Keratinocyte (primary cell): ENCODE data around the gene AFG3L2. TPM values are rescaled to one million over a fixed set of nuclear protein-coding genes. Genes with fewer than 3 reads are reported as not detected.

Source experiments
- DNase-seq: peaks from one replicate; pipeline ENCODE4 v3.0.0-alpha.2; 2011; ENCODE audit warnings: low read depth, missing footprints, low spot score
- FAIRE-seq: peaks from 2 replicates; lab custom pipeline; 2011; peaks lifted over from hg19 to GRCh38; lab: Jason Lieb, UNC
- H2AFZ ChIP-seq: 2 replicates; pipeline ENCODE4 v1.6.0; 2012; ENCODE audit warnings: low read length, control low read depth, inconsistent platforms; ENCODE audit not compliant: control insufficient read depth
- H3K27ac ChIP-seq: 2 replicates; pipeline ENCODE4 v1.5.1; 2011; ENCODE audit warnings: low read length; ENCODE audit not compliant: control insufficient read depth, insufficient read depth
- H3K27me3 ChIP-seq: 3 replicates; pipeline ENCODE4 v1.6.0; 2011; ENCODE audit warnings: low read length; ENCODE audit not compliant: control insufficient read depth, insufficient read depth; ENCODE audit errors: extremely low read depth
- H3K36me3 ChIP-seq, 2 experiments: 2 replicates in 1 of 2; 3 replicates in 1 of 2; pipeline ENCODE4 v1.5.1; 2011; ENCODE audit warnings: low read length in 2 of 2, mild to moderate bottlenecking in 1 of 2; ENCODE audit not compliant: control insufficient read depth in 2 of 2, insufficient read depth in 2 of 2; ENCODE audit errors: extremely low read depth in 1 of 2
- H3K4me1 ChIP-seq: 3 replicates; pipeline ENCODE4 v1.5.1; 2011; ENCODE audit warnings: low read length; ENCODE audit not compliant: control insufficient read depth, insufficient read depth; ENCODE audit errors: extremely low read depth
- H3K4me2 ChIP-seq: 3 replicates; pipeline ENCODE4 v1.6.0; 2011; ENCODE audit warnings: low read depth, low read length; ENCODE audit not compliant: control insufficient read depth, insufficient read depth; ENCODE audit errors: extremely low read depth
- H3K4me3 ChIP-seq, 3 experiments: fragments of 200-600 bp in 1 of 3; sonication (generic) in 1 of 3; 2 replicates in 2 of 3; 3 replicates in 1 of 3; pipeline ENCODE4 v1.5.1; 2011 to 2016; ENCODE audit warnings: low read length in 3 of 3, mild to moderate bottlenecking in 3 of 3, control low read depth in 2 of 3, inconsistent platforms in 1 of 3, low read depth in 1 of 3, mixed read lengths in 1 of 3, mixed run types in 1 of 3, moderate library complexity in 1 of 3; ENCODE audit not compliant: control insufficient read depth in 2 of 3, insufficient read depth in 2 of 3; ENCODE audit errors: extremely low read depth in 1 of 3
- H3K79me2 ChIP-seq: 2 replicates; pipeline ENCODE4 v1.6.0; 2012; ENCODE audit warnings: low read length; ENCODE audit not compliant: control insufficient read depth, insufficient read depth
- H3K9ac ChIP-seq: 3 replicates; pipeline ENCODE4 v1.6.0; 2011; ENCODE audit warnings: low read length; ENCODE audit not compliant: control insufficient read depth, insufficient read depth; ENCODE audit errors: extremely low read depth
- H3K9me1 ChIP-seq: 3 replicates; pipeline ENCODE4 v1.6.0; 2011; ENCODE audit warnings: low read length; ENCODE audit not compliant: control insufficient read depth, insufficient read depth; ENCODE audit errors: extremely low read depth
- H3K9me3 ChIP-seq: 2 replicates; pipeline ENCODE4 v1.5.1; 2012; ENCODE audit warnings: low read depth, low read length; ENCODE audit not compliant: control insufficient read depth
- H4K20me1 ChIP-seq: 3 replicates; pipeline ENCODE4 v1.6.0; 2011; ENCODE audit warnings: low read length; ENCODE audit not compliant: control insufficient read depth, insufficient read depth; ENCODE audit errors: extremely low read depth
- EZH2 ChIP-seq: IDR thresholded peaks from one replicate; pipeline ENCODE4 v1.6.1; 2012; ENCODE audit warnings: inconsistent platforms, mild to moderate bottlenecking, low read length, moderate library complexity
- dilution Hi-C: fragments of 300-500 bp; cut with MboI; formaldehyde crosslinking; loops from one replicate; pipeline ENCODE4 v1.7.0; 2020; ENCODE audit warnings: low sequenced_read_pairs; ENCODE audit not compliant: extremely low pct_ligation_motif_present
- polyA plus RNA-seq, 5 experiments: library from polyadenylated mRNA; depleted of rRNA in 3 of 5; stranded (reverse) in 3 of 5; stranded (forward) in 1 of 5; unstranded in 1 of 5; fragments of >200 nt; gene quantifications; 1 replicate in 1 of 5; 2 replicates in 3 of 5; 3 replicates in 1 of 5; pipeline versions ENCODE4 v1.2.1 to v1.2.3, GENCODE V29; 2011 to 2012; ENCODE audit warnings: missing spikeins in 2 of 5, low read depth in 1 of 5, low replicate concordance in 1 of 5
- TF ChIP-seq, protein P1 (sequence below), 3 experiments: IDR thresholded peaks in 1 of 3; conservative IDR thresholded peaks in 1 of 3; optimal IDR thresholded peaks in 1 of 3; 2 replicates in 2 of 3; 3 replicates in 1 of 3; pipeline versions ENCODE3 to v1.5.1; 2011; ENCODE audit warnings: low read length in 3 of 3, mild to moderate bottlenecking in 3 of 3, moderate library complexity in 2 of 3, control low read depth in 1 of 3, inconsistent platforms in 1 of 3; ENCODE audit not compliant: insufficient read depth in 2 of 3; ENCODE audit errors: extremely low read depth in 1 of 3

AFG3L2 gene
- polyA plus RNA-seq, 1 donor (not counting 4 experiments of a cell fraction or from before 2014, with no cell fraction given): 47.5 TPM

- TF ChIP-seq, protein P1, sequence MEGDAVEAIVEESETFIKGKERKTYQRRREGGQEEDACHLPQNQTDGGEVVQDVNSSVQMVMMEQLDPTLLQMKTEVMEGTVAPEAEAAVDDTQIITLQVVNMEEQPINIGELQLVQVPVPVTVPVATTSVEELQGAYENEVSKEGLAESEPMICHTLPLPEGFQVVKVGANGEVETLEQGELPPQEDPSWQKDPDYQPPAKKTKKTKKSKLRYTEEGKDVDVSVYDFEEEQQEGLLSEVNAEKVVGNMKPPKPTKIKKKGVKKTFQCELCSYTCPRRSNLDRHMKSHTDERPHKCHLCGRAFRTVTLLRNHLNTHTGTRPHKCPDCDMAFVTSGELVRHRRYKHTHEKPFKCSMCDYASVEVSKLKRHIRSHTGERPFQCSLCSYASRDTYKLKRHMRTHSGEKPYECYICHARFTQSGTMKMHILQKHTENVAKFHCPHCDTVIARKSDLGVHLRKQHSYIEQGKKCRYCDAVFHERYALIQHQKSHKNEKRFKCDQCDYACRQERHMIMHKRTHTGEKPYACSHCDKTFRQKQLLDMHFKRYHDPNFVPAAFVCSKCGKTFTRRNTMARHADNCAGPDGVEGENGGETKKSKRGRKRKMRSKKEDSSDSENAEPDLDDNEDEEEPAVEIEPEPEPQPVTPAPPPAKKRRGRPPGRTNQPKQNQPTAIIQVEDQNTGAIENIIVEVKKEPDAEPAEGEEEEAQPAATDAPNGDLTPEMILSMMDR (optimal IDR thresholded peaks at IDR 0.05 in 1 of 3, IDR thresholded peaks at IDR 0.05 in 1 of 3, conservative IDR thresholded peaks at IDR 0.05 in 1 of 3; ENCODE audit: extremely low read depth in 1 of 3, insufficient read depth in 2 of 3, low read length in 3 of 3): no peak
- TF ChIP-seq EZH2: no peak
- no peak for DNase-seq
- no peaks in the 10 kb centered on the region for H4K20me1 ChIP-seq
Observed at GRCh38 chr18:12401881-12402280, 24.9 kb upstream of the AFG3L2 start.

GRCh38 chr18:12399231-12399630, 22.2 kb upstream of the AFG3L2 start:
- dilution Hi-C loops: no loop called here
- H3K36me3 ChIP-seq: no peaks in the 10 kb centered on the region
- no peaks in the 10 kb centered on the region for H3K9me3 ChIP-seq
- no peak overlapping the region for H3K27ac ChIP-seq
- no peak overlapping the region for H3K4me3 ChIP-seq
- no peaks in the 10 kb centered on the region for H3K27me3 ChIP-seq
- FAIRE-seq (no peak), DNase-seq (no peak)
- no peak overlapping the region for H3K4me2 ChIP-seq
- H3K9ac ChIP-seq: no peak overlapping the region
- no peaks in the 10 kb centered on the region for H3K79me2 ChIP-seq
- no peaks in the 10 kb centered on the region for H4K20me1 ChIP-seq
- H2AFZ ChIP-seq: no peak overlapping the region
- no peaks in the 10 kb centered on the region for H3K9me1 ChIP-seq
- H3K4me1 ChIP-seq: peaks cover 18% of the 10 kb centered on the region
- no peak for TF ChIP-seq EZH2
- TF ChIP-seq, protein P1 (optimal IDR thresholded peaks at IDR 0.05 in 1 of 3, IDR thresholded peaks at IDR 0.05 in 1 of 3, conservative IDR thresholded peaks at IDR 0.05 in 1 of 3; ENCODE audit: extremely low read depth in 1 of 3, insufficient read depth in 2 of 3, low read length in 3 of 3): no peak

More at GRCh38 chr18:12401881-12402280, 24.9 kb upstream of the AFG3L2 start:
- Histone ChIP-seq H3K4me1 (peaks cover 26% of the 10 kb centered on the region), H3K9me3 (no peaks in the 10 kb centered on the region), H3K27me3 (peaks cover 10% of the 10 kb centered on the region), H3K9ac (no peak overlapping the region), H3K36me3 (no peaks in the 10 kb centered on the region), H3K9me1 (no peaks in the 10 kb centered on the region), H3K27ac (no peak overlapping the region), H3K4me3 (no peak overlapping the region), H2AFZ (no peak overlapping the region), H3K4me2 (no peak overlapping the region), H3K79me2 (no peaks in the 10 kb centered on the region)
- FAIRE-seq: no peak
- dilution Hi-C loops: no loop called here
